GM12864 (cell line): ENCODE results near the gene AHCYL1.

ENCODE experiments used
- DNase-seq: peaks from one replicate; pipeline ENCODE4 v3.0.0-alpha.2; 2011; ENCODE audit warnings: low read depth
- H3K4me3 ChIP-seq: 2 replicates; pipeline ENCODE4 v1.5.1; 2011; ENCODE audit warnings: mild to moderate bottlenecking, low read depth, low read length, control low read depth
- TF ChIP-seq, protein P1 (sequence below): IDR thresholded peaks from 2 replicates; pipeline ENCODE4 v1.5.1; 2011; ENCODE audit warnings: low read depth, mild to moderate bottlenecking, moderate library complexity, low read length, control low read depth, inconsistent platforms; ENCODE audit errors: missing control alignments

Gene AHCYL1

DNA sequence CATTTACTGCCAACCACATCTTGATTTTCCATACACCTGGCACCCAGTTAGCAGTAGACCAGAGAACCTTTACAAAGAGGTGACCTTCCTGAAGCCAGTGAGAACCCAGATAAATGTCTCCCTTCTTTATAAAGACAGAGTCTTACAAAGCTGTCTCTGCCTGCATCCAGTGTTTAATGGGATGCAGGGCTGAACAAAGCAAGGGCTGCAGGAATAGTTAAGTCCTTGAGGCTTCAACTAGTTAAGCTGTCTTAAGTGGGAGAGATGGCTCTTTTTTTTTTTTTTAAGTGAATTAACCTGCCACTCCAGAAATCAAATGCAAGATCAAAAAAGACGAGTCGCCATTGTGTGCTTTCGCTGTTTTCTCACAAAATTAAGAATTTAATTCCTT, 1.5 kb downstream of the AHCYL1 start:
- H3K4me3 ChIP-seq, result peak overlapping the region; percentile 72
- no peak for DNase-seq
- TF ChIP-seq, protein P1, sequence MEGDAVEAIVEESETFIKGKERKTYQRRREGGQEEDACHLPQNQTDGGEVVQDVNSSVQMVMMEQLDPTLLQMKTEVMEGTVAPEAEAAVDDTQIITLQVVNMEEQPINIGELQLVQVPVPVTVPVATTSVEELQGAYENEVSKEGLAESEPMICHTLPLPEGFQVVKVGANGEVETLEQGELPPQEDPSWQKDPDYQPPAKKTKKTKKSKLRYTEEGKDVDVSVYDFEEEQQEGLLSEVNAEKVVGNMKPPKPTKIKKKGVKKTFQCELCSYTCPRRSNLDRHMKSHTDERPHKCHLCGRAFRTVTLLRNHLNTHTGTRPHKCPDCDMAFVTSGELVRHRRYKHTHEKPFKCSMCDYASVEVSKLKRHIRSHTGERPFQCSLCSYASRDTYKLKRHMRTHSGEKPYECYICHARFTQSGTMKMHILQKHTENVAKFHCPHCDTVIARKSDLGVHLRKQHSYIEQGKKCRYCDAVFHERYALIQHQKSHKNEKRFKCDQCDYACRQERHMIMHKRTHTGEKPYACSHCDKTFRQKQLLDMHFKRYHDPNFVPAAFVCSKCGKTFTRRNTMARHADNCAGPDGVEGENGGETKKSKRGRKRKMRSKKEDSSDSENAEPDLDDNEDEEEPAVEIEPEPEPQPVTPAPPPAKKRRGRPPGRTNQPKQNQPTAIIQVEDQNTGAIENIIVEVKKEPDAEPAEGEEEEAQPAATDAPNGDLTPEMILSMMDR, result no peak

DNA sequence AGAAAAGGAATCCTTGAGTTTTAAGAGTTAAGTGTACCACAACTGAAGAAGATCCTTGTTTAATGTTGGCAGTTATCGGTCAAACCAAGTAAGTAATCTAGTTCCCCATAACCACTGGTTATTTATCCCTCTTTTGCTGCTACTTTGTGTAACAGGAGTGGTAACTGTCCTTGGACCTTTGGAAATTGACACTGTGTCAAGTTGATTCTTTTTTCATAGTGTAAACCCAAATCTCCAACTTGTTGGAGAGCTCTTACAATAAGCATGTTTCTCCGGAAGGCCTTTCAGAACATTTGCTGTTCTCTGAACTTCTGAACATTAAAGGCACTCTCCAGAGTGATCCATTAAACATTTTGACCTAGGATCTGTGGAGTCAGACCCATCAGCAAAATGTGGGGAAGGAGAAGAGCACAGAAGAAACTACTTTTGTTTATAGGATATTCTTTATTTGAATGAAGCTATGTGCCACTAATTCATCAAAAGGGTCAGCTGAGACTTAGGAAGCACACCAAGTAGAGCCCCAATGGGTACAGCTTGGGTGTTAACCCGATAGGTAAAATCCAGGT, 3.9 kb downstream of the AHCYL1 start:
- TF ChIP-seq, protein P1, result no peak
- DNase-seq, result no peak
- no peak overlapping the region for H3K4me3 ChIP-seq

DNA sequence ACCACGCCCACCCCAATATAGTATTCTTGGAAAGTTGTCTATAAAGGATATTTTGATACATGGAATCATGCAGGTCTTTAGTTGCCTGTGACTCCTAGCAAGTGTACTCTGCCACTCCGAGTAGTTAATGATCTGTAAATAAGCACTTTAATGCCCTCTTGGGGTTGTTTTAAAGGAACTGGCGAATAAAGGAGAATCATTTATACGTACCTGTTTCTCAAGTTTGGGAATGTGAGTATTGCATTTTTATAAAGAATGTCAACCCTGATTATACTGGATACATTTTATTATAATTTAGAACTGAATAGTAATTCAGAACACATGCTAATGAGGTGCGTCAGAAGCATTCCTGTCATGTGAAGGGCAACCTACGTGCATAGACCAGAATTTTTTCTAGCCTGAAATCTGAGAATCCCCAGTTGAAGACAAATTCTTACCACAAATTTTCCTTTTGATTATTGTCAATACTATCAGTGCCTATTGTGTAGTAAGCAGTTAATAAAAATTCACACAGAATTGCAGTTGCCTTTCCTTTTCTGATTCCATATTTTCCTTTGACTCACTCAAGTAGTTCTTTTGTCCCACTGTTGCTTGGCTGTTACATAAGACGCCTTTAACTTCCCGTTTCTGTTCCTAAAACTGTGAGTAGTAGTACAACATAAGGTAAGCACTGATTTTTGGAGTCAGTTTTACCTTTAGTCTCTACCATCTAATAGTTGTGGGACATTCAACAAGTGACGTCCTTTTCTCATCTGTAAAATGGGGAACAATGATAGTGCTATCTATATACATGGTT, 5.1 kb downstream of the AHCYL1 start:
- DNase-seq, result no peak
- H3K4me3 ChIP-seq, result no peak overlapping the region
- TF ChIP-seq, protein P1, result no peak

DNA sequence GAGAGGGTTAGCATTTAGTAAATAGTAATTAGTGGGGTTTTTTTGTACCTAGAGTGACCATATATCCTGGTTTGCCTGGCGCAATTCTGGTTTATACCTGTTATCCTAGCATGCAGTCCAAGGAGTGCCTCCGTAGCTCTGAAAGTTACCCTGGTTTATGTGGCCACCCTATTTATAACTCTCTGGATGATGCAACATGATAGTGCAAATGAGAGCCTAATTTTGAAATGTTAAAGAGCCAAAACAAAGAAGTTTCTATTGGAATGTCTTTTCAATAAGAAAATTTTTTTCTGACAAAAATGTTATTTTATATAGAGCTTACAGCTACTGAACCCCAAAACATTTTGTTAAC, 5.7 kb downstream of the AHCYL1 start:
- H3K4me3 ChIP-seq, result no peak overlapping the region
- TF ChIP-seq, protein P1, result no peak

DNA sequence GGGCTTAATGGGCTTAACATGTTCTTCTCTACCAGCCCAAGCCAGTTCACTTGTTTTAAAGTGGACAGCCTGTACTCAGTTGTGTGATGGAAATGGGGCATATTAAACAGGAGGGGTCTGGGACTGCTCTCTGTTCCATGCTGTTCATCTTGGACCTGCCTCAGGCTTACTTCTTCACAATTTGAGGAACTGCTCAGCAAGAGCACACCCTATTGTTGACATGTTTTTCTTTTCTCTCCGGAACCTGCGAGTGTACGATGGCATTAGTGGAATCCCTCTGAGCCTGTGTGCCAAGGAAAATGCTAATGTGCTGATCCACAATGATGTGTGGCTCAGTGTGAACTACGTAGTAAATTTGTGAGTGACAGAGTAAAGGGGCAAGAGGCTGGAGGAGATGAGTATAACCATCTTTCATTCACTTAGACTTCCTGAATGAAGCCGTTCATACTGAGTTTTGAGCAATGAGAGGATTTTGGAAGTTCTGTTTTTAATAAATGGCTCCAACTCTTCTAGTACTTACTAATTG, 6.9 kb downstream of the AHCYL1 start:
- no peak for DNase-seq
- TF ChIP-seq, protein P1, result no peak
- H3K4me3 ChIP-seq, result no peak overlapping the region

More for the DNA sequence above, 5.7 kb downstream of the AHCYL1 start:
- no peak for DNase-seq

DNA sequence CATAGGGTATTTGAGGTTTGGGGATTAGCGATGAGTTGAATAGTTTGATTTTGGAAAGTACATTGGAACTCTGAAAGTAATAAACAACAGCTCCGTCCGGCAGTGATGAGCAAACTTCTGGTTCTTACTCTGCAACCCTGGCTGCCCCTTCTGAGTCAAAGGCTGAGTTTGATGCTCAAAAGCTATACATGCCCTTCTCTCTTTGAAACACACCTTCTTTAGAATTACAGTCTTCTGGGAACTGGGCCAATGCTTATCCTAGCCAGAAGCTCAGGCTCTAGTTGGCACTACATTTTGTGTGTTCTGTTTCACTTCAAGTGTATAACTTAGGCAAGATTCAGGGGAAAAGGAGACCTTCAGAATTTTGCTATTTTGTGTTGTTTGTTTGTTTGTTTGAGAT, 9.3 kb downstream of the AHCYL1 start:
- DNase-seq, result no peak
- no peak overlapping the region for H3K4me3 ChIP-seq
- TF ChIP-seq, protein P1, result no peak
